OCI-LY3 (cell line): ENCODE results near the gene DEGS2.

Experiments
- CTCF ChIP-seq: fragments of 200-600, 300-600 bp; sonication (generic); IDR thresholded peaks from 2 replicates; pipeline ENCODE4 v1.5.1; 2014; ENCODE audit warnings: antibody characterized with exemption, low read length, low read depth
- EZH2phosphoT487 ChIP-seq: fragments of 200-600 bp; shearing (Covaris generic); IDR thresholded peaks from 2 replicates; pipeline ENCODE4 v1.6.1; 2018; ENCODE audit warnings: antibody characterized with exemption, mixed run types, low read depth

- TF ChIP-seq CTCF (no peak), EZH2phosphoT487 (no peak)
Measured at GRCh38 chr14:100159094-100159864, at the start of gene DEGS2.
